Stomach smooth muscle (tissue), 2 donors: ENCODE measurements around the gene DAAM1.
A peak's percentile ranks its signal among the peaks of the same experiment; 100 is the strongest.

Experiments used
- H3K27ac ChIP-seq: one replicate; pipeline ENCODE4 v1.7.0; 2013; ENCODE audit warnings: mild to moderate bottlenecking, low read length, inconsistent platforms
- H3K27me3 ChIP-seq, 2 donors: one replicate each; pipeline ENCODE4 v1.7.0; 2013; ENCODE audit warnings: low read length in 2 of 2; ENCODE audit not compliant: insufficient read depth in 2 of 2, control insufficient read depth in 1 of 2
- H3K36me3 ChIP-seq, 2 donors: one replicate each; pipeline ENCODE4 v1.7.0; 2013; ENCODE audit warnings: low read length in 2 of 2; ENCODE audit not compliant: control insufficient read depth in 2 of 2, insufficient read depth in 2 of 2
- H3K4me1 ChIP-seq: one replicate; pipeline ENCODE4 v1.7.0; 2013; ENCODE audit warnings: low read length; ENCODE audit not compliant: control insufficient read depth, insufficient read depth
- H3K4me3 ChIP-seq, 2 donors: one replicate each; pipeline ENCODE4 v1.7.0; 2013; ENCODE audit warnings: low read length in 2 of 2
- H3K9ac ChIP-seq, 2 donors: one replicate each; pipeline ENCODE4 v1.7.0; 2013; ENCODE audit warnings: low read length in 2 of 2, mild to moderate bottlenecking in 1 of 2
- H3K9me3 ChIP-seq, 2 donors: one replicate each; pipeline ENCODE4 v1.7.0; 2013; ENCODE audit warnings: low read length in 2 of 2; ENCODE audit not compliant: control insufficient read depth in 2 of 2
- donor health status: healthy.
- donor health status: Pancreatic carcinoma.

The DAAM1 gene

DNA sequence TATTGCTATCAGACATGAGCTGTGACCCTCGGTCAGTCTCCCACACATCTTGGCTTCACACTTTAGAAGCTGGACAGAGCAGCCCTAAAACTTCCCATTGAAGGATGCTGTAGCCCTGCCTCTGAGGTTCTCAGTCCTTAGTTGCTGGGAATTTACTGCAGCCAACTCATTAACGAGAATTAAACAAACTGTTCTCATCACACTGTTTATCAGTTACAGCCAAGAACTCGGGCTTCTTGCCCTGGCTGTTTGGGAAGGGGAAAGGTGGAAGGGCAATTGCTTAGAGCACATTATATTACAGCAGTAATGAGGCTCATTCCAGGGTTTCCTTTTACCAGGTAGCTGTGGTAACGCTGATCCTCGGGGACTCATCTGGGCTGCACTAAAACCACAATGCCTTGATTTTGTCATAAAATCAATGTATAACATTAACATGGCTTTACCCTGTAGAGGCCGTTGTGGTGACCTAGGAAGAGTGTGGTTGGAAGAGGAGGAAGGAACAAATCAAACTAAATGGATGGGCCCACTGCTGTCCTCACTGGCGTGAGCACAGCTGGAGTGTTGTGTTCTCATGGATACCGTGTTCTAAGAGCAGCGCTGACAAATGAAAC lies 189.6 kb downstream of the DAAM1 start:
- Histone ChIP-seq H3K27me3 (no peaks in the 10 kb centered on the region), H3K36me3 (no peaks in the 10 kb centered on the region), H3K4me1 (peaks cover 7% of the 10 kb centered on the region), H3K9ac (no peak overlapping the region), H3K27ac (peak overlapping the region; percentile 42), H3K4me3 (no peak overlapping the region), H3K9me3 (no peaks in the 10 kb centered on the region)

GRCh38 chr14:59389936-59390335 lies 201.5 kb downstream of the DAAM1 start:
- Histone ChIP-seq H3K4me3 (no peak overlapping the region), H3K4me1 (no peaks in the 10 kb centered on the region), H3K27ac (no peak overlapping the region), H3K9ac (no peak overlapping the region), H3K36me3 (no peaks in the 10 kb centered on the region), H3K27me3 (no peaks in the 10 kb centered on the region), H3K9me3 (no peaks in the 10 kb centered on the region)

GRCh38 chr14:59391388-59391787 lies 202.9 kb downstream of the DAAM1 start:
- Histone ChIP-seq H3K9me3 (no peaks in the 10 kb centered on the region), H3K36me3 (no peaks in the 10 kb centered on the region)

DNA sequence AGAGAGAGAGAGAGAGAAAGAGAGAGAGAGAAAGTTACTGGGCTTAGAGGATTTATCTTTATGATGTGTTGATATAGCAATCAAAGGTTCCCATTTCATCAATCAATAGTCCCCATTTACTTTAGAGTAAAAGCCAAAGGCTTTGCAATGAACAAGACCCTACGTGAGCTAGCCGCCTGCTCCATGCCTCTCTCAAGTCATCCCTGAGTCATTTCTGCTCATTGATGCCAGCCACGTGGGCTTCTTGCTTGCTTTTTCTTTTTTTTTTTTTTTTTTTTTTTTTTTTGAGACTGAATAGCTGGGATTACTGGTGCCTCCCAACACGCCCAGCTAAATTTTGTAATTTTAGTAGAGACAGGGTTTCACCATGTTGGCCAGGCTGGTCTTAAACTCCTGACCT lies 205.8 kb downstream of the DAAM1 start:
- no peak overlapping the region for H3K27ac ChIP-seq
- no peaks in the 10 kb centered on the region for H3K9me3 ChIP-seq
- no peaks in the 10 kb centered on the region for H3K4me1 ChIP-seq
- H3K4me3 ChIP-seq = no peak overlapping the region
- H3K27me3 ChIP-seq = no peaks in the 10 kb centered on the region
- no peaks in the 10 kb centered on the region for H3K36me3 ChIP-seq
- no peak overlapping the region for H3K9ac ChIP-seq

More at GRCh38 chr14:59391388-59391787, 202.9 kb downstream of the DAAM1 start:
- Histone ChIP-seq H3K27me3 (no peaks in the 10 kb centered on the region), H3K4me3 (no peak overlapping the region), H3K9ac (no peak overlapping the region), H3K27ac (no peak overlapping the region), H3K4me1 (no peaks in the 10 kb centered on the region)

DNA sequence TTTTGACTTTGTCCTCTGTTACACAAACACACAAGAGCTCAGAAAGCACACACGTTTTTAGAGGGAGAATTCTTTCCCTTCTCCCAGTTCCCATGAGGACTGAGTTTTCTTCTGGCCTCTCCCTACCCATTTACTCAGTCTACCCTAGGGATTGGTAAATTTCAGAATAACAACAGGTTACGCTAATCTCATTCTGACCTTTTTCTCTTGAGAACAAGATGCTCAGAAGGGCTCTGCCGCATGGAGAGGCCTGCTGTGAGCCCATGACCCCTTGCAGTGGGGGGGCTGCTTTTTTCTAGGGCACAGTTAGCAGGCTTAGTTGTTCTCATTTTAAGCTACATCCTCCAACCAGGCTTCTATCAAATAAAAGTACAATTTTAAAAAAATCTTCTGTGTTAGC lies 207.2 kb downstream of the DAAM1 start:
- Histone ChIP-seq H3K4me3 (no peak overlapping the region), H3K9me3 (no peaks in the 10 kb centered on the region), H3K9ac (no peak overlapping the region), H3K27ac (no peak overlapping the region), H3K27me3 (no peaks in the 10 kb centered on the region), H3K4me1 (no peaks in the 10 kb centered on the region), H3K36me3 (no peaks in the 10 kb centered on the region)

DNA sequence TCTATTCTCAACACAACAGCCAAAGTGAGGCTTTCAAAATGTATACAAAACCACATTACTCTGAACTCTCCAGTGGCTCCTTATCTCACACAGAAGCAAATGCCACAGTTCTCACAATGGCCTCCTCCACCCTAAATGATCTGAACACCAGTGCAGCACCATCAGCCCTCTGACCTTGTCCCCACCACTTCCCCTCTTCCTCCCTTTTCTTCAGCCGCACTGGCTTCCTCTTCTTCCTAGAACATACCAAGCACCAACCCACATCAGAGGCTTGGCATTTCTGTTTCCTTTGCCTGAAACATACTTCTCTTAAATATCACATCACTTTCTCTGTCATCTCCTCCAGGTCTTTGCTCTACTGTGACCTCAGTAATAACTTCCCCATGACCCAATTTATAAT lies 210.4 kb downstream of the DAAM1 start:
- no peaks in the 10 kb centered on the region for H3K36me3 ChIP-seq
- no peaks in the 10 kb centered on the region for H3K9me3 ChIP-seq
- H3K27me3 ChIP-seq = no peaks in the 10 kb centered on the region
- H3K4me3 ChIP-seq = no peak overlapping the region
- no peak overlapping the region for H3K9ac ChIP-seq
- H3K4me1 ChIP-seq = no peaks in the 10 kb centered on the region
- no peak overlapping the region for H3K27ac ChIP-seq

GRCh38 chr14:59406454-59407245 lies 218.2 kb downstream of the DAAM1 start:
- Histone ChIP-seq H3K27ac (no peak overlapping the region), H3K27me3 (no peaks in the 10 kb centered on the region)

DNA sequence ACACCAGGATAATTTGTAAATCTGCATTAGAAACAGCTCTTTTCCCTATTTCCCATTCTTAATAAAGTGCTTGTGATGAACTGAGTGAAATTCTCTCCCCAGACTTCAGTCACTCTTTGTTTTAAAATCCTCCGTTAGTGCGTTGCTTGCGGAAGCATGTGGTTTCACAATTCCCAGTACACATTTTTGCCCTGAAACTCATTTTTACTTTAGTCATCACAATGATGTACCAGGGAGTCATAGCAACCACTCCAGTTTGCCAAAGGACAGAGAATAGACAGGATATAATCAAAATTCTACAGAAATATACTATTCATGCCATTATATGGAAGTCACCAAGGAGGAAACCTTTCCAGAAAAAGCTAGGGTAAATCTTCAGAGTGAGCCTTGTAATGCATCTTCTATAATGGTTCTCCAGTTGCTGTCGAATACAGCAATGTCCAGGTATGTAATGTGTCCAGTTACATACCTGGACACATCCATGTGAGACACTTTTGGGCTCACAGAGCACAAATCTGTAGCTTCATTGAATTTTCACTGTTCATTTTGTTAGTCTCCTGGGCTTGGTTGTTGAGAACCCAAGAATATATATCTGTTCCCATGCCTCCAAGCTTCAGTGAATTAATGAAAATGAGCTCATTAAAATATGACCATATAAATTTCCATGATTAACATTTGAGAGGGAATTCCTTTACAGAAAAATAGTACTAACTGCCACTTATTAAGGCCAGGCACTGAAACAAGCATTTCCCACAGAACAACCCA lies 219.0 kb downstream of the DAAM1 start:
- no peak overlapping the region for H3K27ac ChIP-seq

More at GRCh38 chr14:59406454-59407245, 218.2 kb downstream of the DAAM1 start:
- no peaks in the 10 kb centered on the region for H3K36me3 ChIP-seq
- H3K9ac ChIP-seq = peak overlapping the region in 1 of 2 donors; percentile 36
- peaks cover 0 to 3% of the 10 kb centered on the region in 2 donors for H3K9me3 ChIP-seq
- H3K4me3 ChIP-seq = no peak overlapping the region
- H3K4me1 ChIP-seq = no peaks in the 10 kb centered on the region

DNA sequence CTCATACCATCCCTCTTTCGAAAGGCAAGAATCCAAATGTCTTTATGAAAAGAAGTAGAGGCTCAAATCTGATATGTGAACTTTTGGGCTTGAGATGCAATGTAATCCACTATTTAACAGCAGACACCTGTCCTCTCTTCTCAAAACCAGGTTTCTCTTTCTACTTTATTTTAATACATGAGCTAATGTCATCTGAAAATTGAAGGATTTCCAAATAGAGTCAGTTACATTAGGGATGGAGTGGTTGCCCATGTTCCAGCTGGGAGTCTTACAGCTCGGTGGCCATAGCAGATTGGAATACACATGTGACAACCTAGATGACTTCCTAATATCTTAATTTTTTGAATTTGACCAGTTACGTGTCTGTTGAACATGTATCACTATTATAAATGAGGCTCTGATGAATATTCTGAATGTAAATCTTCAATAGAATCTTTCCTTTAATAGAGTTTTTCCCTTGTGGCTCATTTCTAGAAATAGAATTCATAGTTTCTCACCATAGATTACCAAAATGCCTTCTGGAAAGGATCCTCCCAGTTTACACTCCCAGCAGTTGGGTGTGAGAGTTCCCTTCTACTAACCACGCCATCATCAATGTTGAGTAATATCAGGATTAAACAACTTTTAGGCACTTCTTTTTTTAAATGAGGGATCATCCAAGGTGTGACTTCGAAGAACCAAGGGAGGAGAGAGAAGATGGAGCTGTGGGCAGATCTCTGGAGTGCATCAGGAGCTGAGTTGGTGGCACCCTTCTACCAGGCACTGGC lies 227.6 kb downstream of the DAAM1 start:
- Histone ChIP-seq H3K9ac (no peak overlapping the region), H3K4me3 (no peak overlapping the region), H3K4me1 (no peaks in the 10 kb centered on the region), H3K27ac (no peak overlapping the region), H3K27me3 (no peaks in the 10 kb centered on the region), H3K9me3 (no peaks in the 10 kb centered on the region), H3K36me3 (peaks cover 0 to 2% of the 10 kb centered on the region in 2 donors)

More for the DNA sequence above, 219.0 kb downstream of the DAAM1 start:
- no peaks in the 10 kb centered on the region for H3K4me1 ChIP-seq
- H3K27me3 ChIP-seq = no peaks in the 10 kb centered on the region
- H3K9me3 ChIP-seq = peaks cover 0 to 3% of the 10 kb centered on the region in 2 donors
- H3K36me3 ChIP-seq = no peaks in the 10 kb centered on the region
- H3K9ac ChIP-seq = no peak overlapping the region
- no peak overlapping the region for H3K4me3 ChIP-seq

- peaks cover 0 to 2% of the 10 kb centered on the region in 2 donors for H3K36me3 ChIP-seq
- H3K27me3 ChIP-seq = no peaks in the 10 kb centered on the region
- H3K4me3 ChIP-seq = no peak overlapping the region
- no peak overlapping the region for H3K9ac ChIP-seq
- no peak overlapping the region for H3K27ac ChIP-seq
- no peaks in the 10 kb centered on the region for H3K9me3 ChIP-seq
- H3K4me1 ChIP-seq = peaks cover 3% of the 10 kb centered on the region
Measured at GRCh38 chr14:59417311-59417710, 228.8 kb downstream of the DAAM1 start.
